ENCODE measurements around the gene EXOC6B.

DNA sequence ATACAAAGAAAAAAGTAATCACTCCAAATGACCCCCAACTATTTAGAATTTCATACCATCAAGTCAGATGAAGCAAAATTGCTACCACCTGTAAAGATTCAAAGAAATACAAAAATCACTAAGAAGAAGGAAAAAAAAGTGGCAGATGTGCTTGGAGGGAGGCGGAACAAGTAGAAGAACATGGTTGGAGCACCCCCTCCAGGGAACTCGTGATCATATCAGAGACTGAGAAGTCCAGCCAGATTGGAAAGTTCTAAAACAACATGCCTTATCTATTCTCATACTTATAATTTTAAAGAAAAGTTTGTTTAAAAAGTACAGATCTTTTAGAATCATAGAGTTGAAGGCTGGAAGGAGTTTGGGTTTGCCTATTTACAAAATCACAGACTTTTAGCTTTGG, 564.8 kb downstream of the EXOC6B start:
- TF ChIP-seq CTCF (IDR thresholded peaks at IDR 0.05; ENCODE audit: low read length) (no peak), EZH2 (optimal IDR thresholded peaks at IDR 0.05; ENCODE audit: low read depth, low read length) (no peak), EZH2phosphoT487 (IDR thresholded peaks at IDR 0.05; ENCODE audit: low read length) (no peak)

All from MM.1S (cell line).